ENCODE data around the gene DDX54. TPM values are rescaled to one million over a fixed set of nuclear protein-coding genes. Genes with fewer than 3 reads are reported as not detected.
A peak's percentile ranks its signal among the peaks of the same experiment; 100 is the strongest.

Gene DDX54
- total RNA-seq, 2 donors from 2014 or later: 68.1 to 69.0 TPM

DNA sequence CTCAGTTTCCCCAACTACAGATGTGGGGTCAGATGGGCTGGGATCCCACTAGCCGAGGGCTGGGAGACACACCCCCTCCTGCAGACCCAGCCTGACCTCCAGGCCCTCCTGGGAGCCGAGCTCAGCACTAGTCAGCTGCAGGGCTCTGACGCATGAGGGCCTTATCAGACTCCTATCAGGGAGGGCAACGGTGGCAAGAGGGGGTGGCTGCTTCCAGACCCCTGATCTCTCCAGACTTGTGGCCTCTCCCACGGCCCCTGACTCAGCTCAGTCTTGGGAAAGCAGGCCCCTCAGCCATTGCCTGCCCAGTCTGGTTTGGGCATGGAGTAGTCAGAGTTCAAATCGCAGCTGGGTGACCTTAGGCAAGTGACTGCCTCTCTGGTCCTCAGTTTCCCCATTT is 52.2 kb downstream of the DDX54 start:
- Histone ChIP-seq H3K27me3 (ENCODE audit: control insufficient read depth, insufficient read depth, low read length, poor library complexity, severe bottlenecking) (peaks cover 19% of the 10 kb centered on the region), H3K9me3 (ENCODE audit: control insufficient read depth, low read length) (no peaks in the 10 kb centered on the region), H3K4me1 (ENCODE audit: control insufficient read depth, insufficient read depth, low read length) (no peaks in the 10 kb centered on the region), H3K36me3 (ENCODE audit: control insufficient read depth, insufficient read depth, low read length) (no peaks in the 10 kb centered on the region), H3K4me3 (ENCODE audit: low read length) (no peak overlapping the region), H3K9ac (ENCODE audit: extremely low read depth, low read length, poor library complexity, severe bottlenecking) (no peak overlapping the region), H3K27ac (ENCODE audit: low read depth, low read length) (no peak overlapping the region)
- peaks cover 26% of the 10 kb centered on the region for H3K27me3 Mint-ChIP-seq (ENCODE audit: insufficient read depth)
- no peak overlapping the region for H3K4me3 Mint-ChIP-seq
- WGBS, 2 experiments (ENCODE audit: insufficient coverage in 1 of 2, insufficient read length in 1 of 2): 86 to 87% methylated on average over 4 to 6 of the region's 6 CpGs
- TF ChIP-seq, protein P1, sequence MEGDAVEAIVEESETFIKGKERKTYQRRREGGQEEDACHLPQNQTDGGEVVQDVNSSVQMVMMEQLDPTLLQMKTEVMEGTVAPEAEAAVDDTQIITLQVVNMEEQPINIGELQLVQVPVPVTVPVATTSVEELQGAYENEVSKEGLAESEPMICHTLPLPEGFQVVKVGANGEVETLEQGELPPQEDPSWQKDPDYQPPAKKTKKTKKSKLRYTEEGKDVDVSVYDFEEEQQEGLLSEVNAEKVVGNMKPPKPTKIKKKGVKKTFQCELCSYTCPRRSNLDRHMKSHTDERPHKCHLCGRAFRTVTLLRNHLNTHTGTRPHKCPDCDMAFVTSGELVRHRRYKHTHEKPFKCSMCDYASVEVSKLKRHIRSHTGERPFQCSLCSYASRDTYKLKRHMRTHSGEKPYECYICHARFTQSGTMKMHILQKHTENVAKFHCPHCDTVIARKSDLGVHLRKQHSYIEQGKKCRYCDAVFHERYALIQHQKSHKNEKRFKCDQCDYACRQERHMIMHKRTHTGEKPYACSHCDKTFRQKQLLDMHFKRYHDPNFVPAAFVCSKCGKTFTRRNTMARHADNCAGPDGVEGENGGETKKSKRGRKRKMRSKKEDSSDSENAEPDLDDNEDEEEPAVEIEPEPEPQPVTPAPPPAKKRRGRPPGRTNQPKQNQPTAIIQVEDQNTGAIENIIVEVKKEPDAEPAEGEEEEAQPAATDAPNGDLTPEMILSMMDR (conservative IDR thresholded peaks at IDR 0.05): no peak
- DNase-seq: no peak
- no peaks in the 10 kb centered on the region for H3K36me3 Mint-ChIP-seq (ENCODE audit: low read depth)
- H3K27ac Mint-ChIP-seq: no peak overlapping the region
- H3K4me1 Mint-ChIP-seq: peaks cover 4% of the 10 kb centered on the region
- no peaks in the 10 kb centered on the region for H3K9me3 Mint-ChIP-seq

DNA sequence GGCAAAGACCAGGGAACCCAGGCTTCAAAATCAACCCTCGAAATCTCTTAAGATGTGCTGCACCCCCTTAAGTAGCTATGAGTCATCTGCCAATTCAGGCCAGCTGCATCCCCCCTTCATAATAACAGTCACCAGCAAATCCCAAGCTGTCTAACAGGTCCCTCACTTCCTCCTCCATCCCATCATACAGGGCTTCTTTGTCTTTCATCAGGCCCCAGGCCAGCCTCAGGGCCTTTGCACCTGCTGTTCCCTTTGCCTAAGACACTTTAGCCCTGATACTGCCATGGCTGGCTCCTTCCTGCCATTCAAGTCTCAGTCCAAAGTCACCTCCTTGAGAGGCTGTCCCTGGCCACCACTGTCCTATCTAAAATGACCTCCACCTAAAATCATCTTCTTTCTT is 53.7 kb downstream of the DDX54 start:
- H3K9me3 ChIP-seq (ENCODE audit: control insufficient read depth, low read length): no peaks in the 10 kb centered on the region
- H3K4me3 Mint-ChIP-seq: no peak overlapping the region
- H3K4me3 ChIP-seq (ENCODE audit: low read length): no peak overlapping the region
- peaks cover 19% of the 10 kb centered on the region for H3K27me3 ChIP-seq (ENCODE audit: control insufficient read depth, insufficient read depth, low read length, poor library complexity, severe bottlenecking)
- no peak overlapping the region for H3K27ac ChIP-seq (ENCODE audit: low read depth, low read length)
- TF ChIP-seq, protein P1 (conservative IDR thresholded peaks at IDR 0.05): no peak
- no peaks in the 10 kb centered on the region for H3K9me3 Mint-ChIP-seq
- peaks cover 4% of the 10 kb centered on the region for H3K4me1 Mint-ChIP-seq
- 89 to 100% methylated on average over 1 of the region's 1 CpG for WGBS, 2 experiments (ENCODE audit: insufficient coverage in 1 of 2, insufficient read length in 1 of 2)
- no peaks in the 10 kb centered on the region for H3K36me3 Mint-ChIP-seq (ENCODE audit: low read depth)
- peaks cover 26% of the 10 kb centered on the region for H3K27me3 Mint-ChIP-seq (ENCODE audit: insufficient read depth)
- H3K4me1 ChIP-seq (ENCODE audit: control insufficient read depth, insufficient read depth, low read length): no peaks in the 10 kb centered on the region
- no peak for DNase-seq
- H3K36me3 ChIP-seq (ENCODE audit: control insufficient read depth, insufficient read depth, low read length): no peaks in the 10 kb centered on the region
- no peak overlapping the region for H3K27ac Mint-ChIP-seq
- H3K9ac ChIP-seq (ENCODE audit: extremely low read depth, low read length, poor library complexity, severe bottlenecking): no peak overlapping the region

DNA sequence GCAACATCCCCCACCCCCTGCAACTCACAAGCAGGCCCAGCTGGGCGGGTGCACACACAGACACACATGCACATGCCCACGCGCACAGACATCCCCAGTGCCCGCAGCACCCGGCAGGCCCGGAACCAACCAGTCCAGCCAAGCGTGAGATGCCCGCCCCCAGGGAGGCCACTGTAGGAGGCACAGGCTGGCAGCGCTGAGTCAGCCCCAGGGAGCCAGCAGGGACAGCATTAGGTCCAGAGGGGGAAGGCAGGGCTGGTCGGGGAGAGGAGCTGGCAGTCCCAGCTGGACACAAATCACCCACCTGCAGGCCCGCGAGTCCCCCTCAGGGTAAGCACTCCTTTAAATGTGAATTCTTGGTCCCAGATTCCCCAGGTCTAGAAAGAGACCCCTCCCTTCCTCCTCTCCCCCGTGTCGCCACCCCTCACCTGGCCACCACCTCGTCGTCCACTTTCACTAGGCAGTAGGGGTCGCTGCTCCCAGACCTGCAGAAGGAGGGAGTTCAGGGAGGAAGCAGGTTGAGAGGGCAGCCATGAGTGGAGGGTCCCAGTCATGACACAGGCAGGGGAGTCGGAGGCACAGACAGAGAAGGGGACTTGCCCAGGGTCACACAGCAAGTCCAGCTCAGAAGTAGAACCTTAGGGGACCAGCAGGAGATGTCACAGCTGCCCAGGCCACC is 54.7 kb downstream of the DDX54 start:
- Histone ChIP-seq H3K36me3 (ENCODE audit: control insufficient read depth, insufficient read depth, low read length) (no peaks in the 10 kb centered on the region), H3K27me3 (ENCODE audit: control insufficient read depth, insufficient read depth, low read length, poor library complexity, severe bottlenecking) (peaks cover 19% of the 10 kb centered on the region), H3K4me1 (ENCODE audit: control insufficient read depth, insufficient read depth, low read length) (no peaks in the 10 kb centered on the region), H3K27ac (ENCODE audit: low read depth, low read length) (no peak overlapping the region), H3K9ac (ENCODE audit: extremely low read depth, low read length, poor library complexity, severe bottlenecking) (no peak overlapping the region), H3K4me3 (ENCODE audit: low read length) (no peak overlapping the region), H3K9me3 (ENCODE audit: control insufficient read depth, low read length) (no peaks in the 10 kb centered on the region)
- no peaks in the 10 kb centered on the region for H3K36me3 Mint-ChIP-seq (ENCODE audit: low read depth)
- TF ChIP-seq, protein P1 (conservative IDR thresholded peaks at IDR 0.05): peak; percentile 72
- WGBS, 2 experiments (ENCODE audit: insufficient coverage in 1 of 2, insufficient read length in 1 of 2): 60 to 92% methylated on average over 9 to 17 of the region's 18 CpGs
- H3K27me3 Mint-ChIP-seq (ENCODE audit: insufficient read depth): peaks cover 23% of the 10 kb centered on the region
- H3K4me1 Mint-ChIP-seq: no peaks in the 10 kb centered on the region
- no peak overlapping the region for H3K4me3 Mint-ChIP-seq
- H3K9me3 Mint-ChIP-seq: no peaks in the 10 kb centered on the region
- DNase-seq: peak; percentile 93
- H3K27ac Mint-ChIP-seq: no peak overlapping the region

Data from endodermal cell (in vitro differentiated cells).